HEK293 (cell line): ENCODE measurements around the gene DROSHA.
A peak's percentile ranks its signal among the peaks of the same experiment; 100 is the strongest.

ENCODE experiments used
- CTCF ChIA-PET: fragments of 350-600 bp; formaldehyde crosslinking; extraction: SDS; loops from one replicate; lab custom pipeline; 2021; ENCODE audit warnings: antibody characterized with exemption; lab: Yijun Ruan, JAX
- POLR2A ChIA-PET: fragments of 300-600 bp; formaldehyde crosslinking; extraction: SDS; loops from one replicate; lab custom pipeline; 2020; ENCODE audit warnings: antibody characterized with exemption, inconsistent platforms; lab: Yijun Ruan, JAX
- H3K27ac ChIP-seq: fragments of 200-500 bp; sonication (Bioruptor generic); 2 replicates; pipeline ENCODE4 v1.5.1; 2014; ENCODE audit warnings: low read depth, low read length, control low read depth, inconsistent platforms; ENCODE audit errors: extremely low read depth
- H3K36me3 ChIP-seq, 2 experiments: fragments of 200-500 bp in 1 of 2; sonication (Bioruptor generic) in 1 of 2; 1 replicate in 1 of 2; 2 replicates in 1 of 2; pipeline ENCODE4 v1.5.1; 2014 to 2017; ENCODE audit warnings: inconsistent platforms in 2 of 2, low read length in 2 of 2; ENCODE audit not compliant: control insufficient read depth in 2 of 2, insufficient read depth in 1 of 2
- H3K4me1 ChIP-seq: fragments of 200-500 bp; sonication (Bioruptor generic); 2 replicates; pipeline ENCODE4 v1.5.1; 2014; ENCODE audit warnings: mild to moderate bottlenecking, low read length, inconsistent platforms; ENCODE audit not compliant: control insufficient read depth, insufficient read depth
- H3K4me3 ChIP-seq: 2 replicates; pipeline ENCODE4 v1.5.1; 2011; ENCODE audit warnings: low read depth, mild to moderate bottlenecking, control low read depth, low read length, moderate library complexity
- H3K9me3 ChIP-seq: fragments of 200-500 bp; sonication (Bioruptor generic); 2 replicates; pipeline ENCODE4 v1.5.1; 2014; ENCODE audit warnings: low read depth, low read length, inconsistent platforms; ENCODE audit not compliant: control insufficient read depth, insufficient read depth
- KLF8 ChIP-seq: fragments of 450-650 bp; formaldehyde crosslinking; IDR thresholded peaks from 2 replicates; pipeline ENCODE4 v1.5.1; 2016; ENCODE audit warnings: missing biosample characterization, missing genetic modification characterization
- REPIN1 ChIP-seq: fragments of 450-650 bp; formaldehyde crosslinking; IDR thresholded peaks from 2 replicates; pipeline ENCODE4 v1.5.1; 2017; ENCODE audit warnings: missing biosample characterization, missing genetic modification characterization, low read depth
- TRIM28 ChIP-seq: IDR thresholded peaks from 2 replicates; pipeline ENCODE4 v1.6.1; 2011; ENCODE audit warnings: low read length, control low read depth, borderline replicate concordance
- ZBTB11 ChIP-seq: fragments of 450-650 bp; formaldehyde crosslinking; conservative IDR thresholded peaks from 2 replicates; pipeline ENCODE4 v1.5.1; 2016; ENCODE audit warnings: low read depth, missing biosample characterization, missing genetic modification characterization
- ZBTB20 ChIP-seq: fragments of 450-650 bp; formaldehyde crosslinking; IDR thresholded peaks from 2 replicates; pipeline ENCODE4 v1.5.1; 2016; ENCODE audit warnings: missing biosample characterization, missing genetic modification characterization
- ZNF114 ChIP-seq: fragments of 450-650 bp; formaldehyde crosslinking; IDR thresholded peaks from 2 replicates; pipeline ENCODE4 v1.5.0; 2017; ENCODE audit warnings: missing biosample characterization, missing genetic modification characterization
- ZNF121 ChIP-seq: fragments of 450-650 bp; formaldehyde crosslinking; IDR thresholded peaks from 2 replicates; pipeline ENCODE4 v1.5.1; 2016; ENCODE audit warnings: missing biosample characterization, missing genetic modification characterization
- ZNF132 ChIP-seq: fragments of 450-650 bp; formaldehyde crosslinking; IDR thresholded peaks from 2 replicates; pipeline ENCODE4 v1.5.1; 2017; ENCODE audit warnings: missing biosample characterization, missing genetic modification characterization, borderline replicate concordance
- ZNF133 ChIP-seq: fragments of 450-650 bp; formaldehyde crosslinking; IDR thresholded peaks from 2 replicates; pipeline ENCODE4 v1.5.1; 2016; ENCODE audit warnings: missing biosample characterization, missing genetic modification characterization
- ZNF175 ChIP-seq: fragments of 450-650 bp; formaldehyde crosslinking; IDR thresholded peaks from 2 replicates; pipeline ENCODE4 v1.5.1; 2016; ENCODE audit warnings: missing biosample characterization, missing genetic modification characterization
- ZNF214 ChIP-seq: fragments of 450-650 bp; formaldehyde crosslinking; IDR thresholded peaks from 2 replicates; pipeline ENCODE4 v1.5.1; 2017; ENCODE audit warnings: missing biosample characterization, mild to moderate bottlenecking, missing genetic modification characterization, borderline replicate concordance
- ZNF223 ChIP-seq: fragments of 450-650 bp; formaldehyde crosslinking; IDR thresholded peaks from 2 replicates; pipeline ENCODE4 v1.5.1; 2016; ENCODE audit warnings: missing biosample characterization, missing genetic modification characterization
- ZNF548 ChIP-seq: fragments of 450-650 bp; formaldehyde crosslinking; IDR thresholded peaks from 2 replicates; pipeline ENCODE4 v1.5.1; 2016; ENCODE audit warnings: missing biosample characterization, missing genetic modification characterization
- ZNF623 ChIP-seq: fragments of 450-650 bp; formaldehyde crosslinking; IDR thresholded peaks from 2 replicates; pipeline ENCODE4 v1.5.1; 2016; ENCODE audit warnings: missing biosample characterization, missing genetic modification characterization
- ZNF624 ChIP-seq: fragments of 450-650 bp; formaldehyde crosslinking; IDR thresholded peaks from 2 replicates; pipeline ENCODE4 v1.5.1; 2017; ENCODE audit warnings: missing biosample characterization, missing genetic modification characterization
- ZNF645 ChIP-seq: fragments of 450-650 bp; formaldehyde crosslinking; IDR thresholded peaks from 2 replicates; pipeline ENCODE4; 2016; ENCODE audit warnings: missing biosample characterization, missing genetic modification characterization
- ZNF660 ChIP-seq: fragments of 450-650 bp; IDR thresholded peaks from 2 replicates; pipeline ENCODE4 v1.5.1; 2018; ENCODE audit warnings: missing biosample characterization, mild to moderate bottlenecking, missing genetic modification characterization
- ZNF785 ChIP-seq: fragments of 450-650 bp; formaldehyde crosslinking; IDR thresholded peaks from 2 replicates; pipeline ENCODE4 v1.5.1; 2016; ENCODE audit warnings: missing biosample characterization, missing genetic modification characterization
- TF ChIP-seq, protein P1 (sequence below): fragments of 450-650 bp; formaldehyde crosslinking; IDR thresholded peaks from 2 replicates; pipeline ENCODE4 v1.5.1; 2016; ENCODE audit warnings: missing biosample characterization, missing genetic modification characterization
- TF ChIP-seq, protein P2 (sequence below): fragments of 450-650 bp; formaldehyde crosslinking; IDR thresholded peaks from 2 replicates; pipeline ENCODE4 v1.5.1; 2016; ENCODE audit warnings: missing biosample characterization, missing genetic modification characterization

DROSHA gene

GRCh38 chr5:31459594-31459993 is 72.3 kb downstream of the DROSHA start (continued):
- no peak for TF ChIP-seq ZNF548 (tag by site-specific recombination)

DNA sequence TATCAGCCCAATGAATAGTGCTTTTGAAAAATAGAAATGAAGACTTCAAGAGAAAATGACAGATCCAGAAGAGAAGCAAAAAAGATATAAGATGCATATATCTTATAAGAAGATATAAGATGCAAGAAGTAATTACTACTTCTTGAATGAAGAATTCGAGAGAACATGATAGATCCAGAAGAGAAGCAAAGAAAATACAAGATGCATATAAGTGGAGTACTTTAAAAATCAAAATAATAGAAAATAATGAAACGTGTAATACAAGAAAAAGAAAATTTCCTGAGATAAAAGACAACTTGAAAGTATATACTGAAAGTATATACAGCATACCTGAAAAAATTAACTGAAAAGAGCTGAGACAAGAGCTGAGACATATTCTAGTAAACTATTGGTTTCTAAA is 76.7 kb downstream of the DROSHA start:
- Histone ChIP-seq H3K9me3 (no peaks in the 10 kb centered on the region), H3K4me1 (no peaks in the 10 kb centered on the region), H3K4me3 (no peak overlapping the region), H3K27ac (no peak overlapping the region), H3K36me3 (peaks cover 58 to 66% of the 10 kb centered on the region in 2 experiments)
- ChIA-PET CTCF (interaction anchor here (0.6 kb wide), 3 partner anchors 18 to 1414 kb away, joined by 3 to 4 read pairs (median 3); no protein-coding TSS in a partner anchor), POLR2A (interaction anchor here (0.7 kb wide), 1 partner anchor 606 kb away, joined by 5 read pairs; no protein-coding TSS in a partner anchor)
- TF ChIP-seq TRIM28 = no peak
- TF ChIP-seq, protein P1, sequence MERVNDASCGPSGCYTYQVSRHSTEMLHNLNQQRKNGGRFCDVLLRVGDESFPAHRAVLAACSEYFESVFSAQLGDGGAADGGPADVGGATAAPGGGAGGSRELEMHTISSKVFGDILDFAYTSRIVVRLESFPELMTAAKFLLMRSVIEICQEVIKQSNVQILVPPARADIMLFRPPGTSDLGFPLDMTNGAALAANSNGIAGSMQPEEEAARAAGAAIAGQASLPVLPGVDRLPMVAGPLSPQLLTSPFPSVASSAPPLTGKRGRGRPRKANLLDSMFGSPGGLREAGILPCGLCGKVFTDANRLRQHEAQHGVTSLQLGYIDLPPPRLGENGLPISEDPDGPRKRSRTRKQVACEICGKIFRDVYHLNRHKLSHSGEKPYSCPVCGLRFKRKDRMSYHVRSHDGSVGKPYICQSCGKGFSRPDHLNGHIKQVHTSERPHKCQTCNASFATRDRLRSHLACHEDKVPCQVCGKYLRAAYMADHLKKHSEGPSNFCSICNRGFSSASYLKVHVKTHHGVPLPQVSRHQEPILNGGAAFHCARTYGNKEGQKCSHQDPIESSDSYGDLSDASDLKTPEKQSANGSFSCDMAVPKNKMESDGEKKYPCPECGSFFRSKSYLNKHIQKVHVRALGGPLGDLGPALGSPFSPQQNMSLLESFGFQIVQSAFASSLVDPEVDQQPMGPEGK = no peak
- TF ChIP-seq ZNF133 (tag by site-specific recombination) = peak; percentile 99

GRCh38 chr5:31453522-31453921 is 78.4 kb downstream of the DROSHA start:
- no peak overlapping the region for H3K4me3 ChIP-seq
- ChIA-PET POLR2A (no interaction called here), CTCF (no interaction called here)

More at GRCh38 chr5:31453522-31453921, 78.4 kb downstream of the DROSHA start:
- Histone ChIP-seq H3K36me3 (peaks cover 59 to 65% of the 10 kb centered on the region in 2 experiments), H3K4me1 (no peaks in the 10 kb centered on the region), H3K27ac (no peak overlapping the region), H3K9me3 (no peaks in the 10 kb centered on the region)
- no peak for TF ChIP-seq ZNF548 (tag by site-specific recombination)
- no peak for TF ChIP-seq ZNF132
- TF ChIP-seq KLF8 = no peak
- no peak for TF ChIP-seq ZNF660 (tag by site-specific recombination)
- no peak for TF ChIP-seq ZBTB11 (tag by site-specific recombination)
- no peak for TF ChIP-seq ZNF175
- TF ChIP-seq ZNF624 (tag by site-specific recombination) = no peak
- TF ChIP-seq ZNF214 (tag by site-specific recombination) = no peak
- TF ChIP-seq, protein P2, sequence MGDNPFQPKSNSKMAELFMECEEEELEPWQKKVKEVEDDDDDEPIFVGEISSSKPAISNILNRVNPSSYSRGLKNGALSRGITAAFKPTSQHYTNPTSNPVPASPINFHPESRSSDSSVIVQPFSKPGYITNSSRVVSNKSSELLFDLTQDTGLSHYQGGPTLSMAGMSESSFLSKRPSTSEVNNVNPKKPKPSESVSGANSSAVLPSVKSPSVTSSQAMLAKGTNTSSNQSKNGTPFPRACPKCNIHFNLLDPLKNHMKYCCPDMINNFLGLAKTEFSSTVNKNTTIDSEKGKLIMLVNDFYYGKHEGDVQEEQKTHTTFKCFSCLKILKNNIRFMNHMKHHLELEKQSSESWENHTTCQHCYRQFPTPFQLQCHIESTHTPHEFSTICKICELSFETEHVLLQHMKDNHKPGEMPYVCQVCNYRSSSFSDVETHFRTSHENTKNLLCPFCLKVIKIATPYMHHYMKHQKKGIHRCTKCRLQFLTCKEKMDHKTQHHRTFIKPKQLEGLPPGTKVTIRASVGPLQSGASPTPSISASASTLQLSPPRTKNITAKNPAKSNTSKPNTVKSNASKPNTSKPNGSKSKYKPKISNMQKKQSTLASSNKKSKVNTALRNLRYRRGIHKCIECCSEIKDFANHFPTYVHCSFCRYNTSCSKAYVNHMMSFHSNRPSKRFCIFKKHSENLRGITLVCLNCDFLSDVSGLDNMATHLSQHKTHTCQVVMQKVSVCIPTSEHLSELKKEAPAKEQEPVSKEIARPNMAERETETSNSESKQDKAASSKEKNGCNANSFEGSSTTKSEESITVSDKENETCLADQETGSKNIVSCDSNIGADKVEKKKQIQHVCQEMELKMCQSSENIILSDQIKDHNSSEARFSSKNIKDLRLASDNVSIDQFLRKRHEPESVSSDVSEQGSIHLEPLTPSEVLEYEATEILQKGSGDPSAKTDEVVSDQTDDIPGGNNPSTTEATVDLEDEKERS (tag by site-specific recombination) = no peak
- no peak for TF ChIP-seq ZNF223 (tag by site-specific recombination)
- TF ChIP-seq ZNF114 = no peak
- TF ChIP-seq ZNF785 = no peak
- no peak for TF ChIP-seq ZNF645 (tag by site-specific recombination)
- no peak for TF ChIP-seq ZNF121 (tag by site-specific recombination)
- TF ChIP-seq REPIN1 = no peak
- no peak for TF ChIP-seq ZNF623 (tag by site-specific recombination)
- TF ChIP-seq ZBTB20 (tag by site-specific recombination) = no peak
